Mucosa of stomach (tissue), 1 donor: ENCODE data around the gene NR2F1-AS1.

Experiments used
- H3K27me3 ChIP-seq: one replicate; pipeline ENCODE4 v1.7.0; 2013; ENCODE audit warnings: mild to moderate bottlenecking, low read length; ENCODE audit not compliant: control insufficient read depth, insufficient read depth
- H3K36me3 ChIP-seq: one replicate; pipeline ENCODE4 v1.7.0; 2013; ENCODE audit warnings: low read length; ENCODE audit not compliant: control insufficient read depth, insufficient read depth
- H3K4me1 ChIP-seq: one replicate; pipeline ENCODE4 v1.7.0; 2013; ENCODE audit warnings: mild to moderate bottlenecking, low read length; ENCODE audit not compliant: control insufficient read depth, insufficient read depth
- H3K4me3 ChIP-seq: one replicate; pipeline ENCODE4 v1.7.0; 2013; ENCODE audit warnings: low read length
- H3K9ac ChIP-seq: one replicate; pipeline ENCODE4 v1.7.0; 2013; ENCODE audit warnings: mild to moderate bottlenecking, low read length, moderate library complexity
- H3K9me3 ChIP-seq: one replicate; pipeline ENCODE4 v1.7.0; 2013; ENCODE audit warnings: mild to moderate bottlenecking, low read length, moderate library complexity; ENCODE audit not compliant: control insufficient read depth
- donor health status: Pancreatic carcinoma.

The NR2F1-AS1 gene

DNA sequence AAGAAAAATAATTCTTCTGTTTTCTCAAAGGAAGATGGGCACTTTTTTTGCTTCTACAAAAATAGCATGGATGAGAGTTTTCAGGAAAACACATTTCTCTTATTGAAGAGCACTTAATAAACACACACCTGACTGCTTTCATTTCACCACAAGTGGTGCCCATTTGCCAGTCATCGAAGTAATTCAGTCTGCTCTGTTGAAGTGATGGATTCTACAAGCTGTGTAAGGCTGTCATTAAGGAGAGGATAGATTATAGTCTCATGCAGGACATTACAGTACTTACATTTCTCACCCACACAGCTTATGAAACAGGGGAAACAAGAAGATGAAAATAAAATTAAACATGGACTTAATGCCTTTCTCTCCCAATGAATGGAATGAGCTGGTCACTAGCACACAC is 165.2 kb downstream of the NR2F1-AS1 start:
- no peak overlapping the region for H3K4me3 ChIP-seq
- no peaks in the 10 kb centered on the region for H3K9me3 ChIP-seq
- H3K27me3 ChIP-seq: no peaks in the 10 kb centered on the region
- H3K36me3 ChIP-seq: no peaks in the 10 kb centered on the region
- H3K9ac ChIP-seq: no peak overlapping the region
- H3K4me1 ChIP-seq: no peaks in the 10 kb centered on the region

DNA sequence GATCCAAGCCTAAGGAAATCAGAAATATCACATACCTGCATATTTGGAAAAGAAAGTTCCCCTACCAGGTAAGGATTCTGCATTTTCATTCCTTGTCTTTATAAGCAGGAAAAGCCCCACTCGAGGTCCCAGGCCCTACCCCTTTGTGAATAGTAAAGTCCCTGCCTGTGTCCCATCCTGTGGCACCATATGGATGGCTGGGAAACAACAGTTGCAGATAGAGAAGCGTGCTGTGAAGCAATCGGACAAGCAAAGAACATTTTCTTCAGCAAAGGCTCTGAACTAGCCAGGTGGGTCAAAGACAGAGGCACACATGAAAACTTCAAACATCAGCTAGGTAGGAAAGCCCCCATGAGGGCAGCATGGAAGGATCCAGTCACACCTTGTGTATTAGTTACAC is 169.3 kb downstream of the NR2F1-AS1 start:
- Histone ChIP-seq H3K36me3 (no peaks in the 10 kb centered on the region), H3K4me1 (no peaks in the 10 kb centered on the region), H3K27me3 (no peaks in the 10 kb centered on the region), H3K4me3 (no peak overlapping the region), H3K9me3 (no peaks in the 10 kb centered on the region), H3K9ac (no peak overlapping the region)

- H3K4me3 ChIP-seq: no peak overlapping the region
- H3K4me1 ChIP-seq: no peaks in the 10 kb centered on the region
- H3K9me3 ChIP-seq: no peaks in the 10 kb centered on the region
- no peaks in the 10 kb centered on the region for H3K27me3 ChIP-seq
- no peak overlapping the region for H3K9ac ChIP-seq
- no peaks in the 10 kb centered on the region for H3K36me3 ChIP-seq
Measured at GRCh38 chr5:93409691-93410090, 171.3 kb downstream of the NR2F1-AS1 start.

- Histone ChIP-seq H3K27me3 (no peaks in the 10 kb centered on the region), H3K4me3 (no peak overlapping the region), H3K9me3 (no peaks in the 10 kb centered on the region), H3K36me3 (no peaks in the 10 kb centered on the region), H3K9ac (no peak overlapping the region), H3K4me1 (no peaks in the 10 kb centered on the region)
Measured at GRCh38 chr5:93407454-93407853, 173.6 kb downstream of the NR2F1-AS1 start.

DNA sequence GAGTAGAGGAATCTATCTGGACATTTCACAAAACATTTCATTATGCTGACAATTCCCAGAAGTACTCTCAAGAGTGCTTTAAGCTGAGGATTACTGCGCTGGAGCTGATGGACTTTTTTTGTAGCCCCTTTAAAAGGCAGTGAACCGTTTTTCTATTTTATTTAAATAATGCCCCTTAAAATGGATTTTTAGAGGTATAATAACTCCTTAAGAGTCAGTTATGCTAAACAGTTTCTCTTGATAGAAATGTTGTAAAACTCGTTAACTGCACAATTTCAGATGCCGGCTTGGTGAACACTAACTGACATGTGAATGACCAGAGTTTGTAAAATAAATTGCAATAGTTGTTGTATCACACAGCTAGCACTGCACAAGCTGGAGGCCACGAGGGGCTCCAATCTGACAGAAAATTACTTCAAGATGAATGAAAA is 174.0 kb downstream of the NR2F1-AS1 start:
- H3K9me3 ChIP-seq: no peaks in the 10 kb centered on the region
- no peaks in the 10 kb centered on the region for H3K27me3 ChIP-seq
- H3K36me3 ChIP-seq: no peaks in the 10 kb centered on the region
- H3K4me1 ChIP-seq: no peaks in the 10 kb centered on the region
- no peak overlapping the region for H3K4me3 ChIP-seq
- H3K9ac ChIP-seq: no peak overlapping the region

- no peak overlapping the region for H3K4me3 ChIP-seq
- H3K9me3 ChIP-seq: no peaks in the 10 kb centered on the region
- no peaks in the 10 kb centered on the region for H3K27me3 ChIP-seq
- H3K36me3 ChIP-seq: no peaks in the 10 kb centered on the region
- no peaks in the 10 kb centered on the region for H3K4me1 ChIP-seq
- H3K9ac ChIP-seq: no peak overlapping the region
Measured at GRCh38 chr5:93404246-93404645, 176.8 kb downstream of the NR2F1-AS1 start.

GRCh38 chr5:93403141-93403928 is 177.7 kb downstream of the NR2F1-AS1 start:
- no peak overlapping the region for H3K4me3 ChIP-seq
- H3K9ac ChIP-seq: no peak overlapping the region
- H3K9me3 ChIP-seq: no peaks in the 10 kb centered on the region
- H3K27me3 ChIP-seq: no peaks in the 10 kb centered on the region
- no peaks in the 10 kb centered on the region for H3K36me3 ChIP-seq
- no peaks in the 10 kb centered on the region for H3K4me1 ChIP-seq

DNA sequence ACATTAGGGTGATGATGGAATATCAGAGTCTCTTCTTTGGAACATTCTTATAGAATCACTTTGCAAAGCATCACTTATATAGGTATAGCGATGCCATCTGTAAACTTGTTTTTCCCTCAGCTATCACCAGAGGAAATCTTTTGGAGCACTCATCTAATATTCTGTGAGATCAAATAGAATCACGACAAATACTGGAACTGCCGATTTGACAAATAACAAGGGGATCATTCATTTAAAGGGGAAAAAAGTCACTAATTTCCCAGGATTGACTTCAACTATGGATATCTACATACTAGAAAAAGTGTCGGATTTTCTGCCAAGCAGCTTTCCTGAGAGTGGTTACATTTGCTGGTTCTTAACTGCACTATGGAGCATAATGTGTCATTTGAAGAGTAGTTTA is 178.6 kb downstream of the NR2F1-AS1 start:
- Histone ChIP-seq H3K9me3 (no peaks in the 10 kb centered on the region), H3K4me3 (no peak overlapping the region), H3K4me1 (no peaks in the 10 kb centered on the region), H3K36me3 (no peaks in the 10 kb centered on the region), H3K27me3 (no peaks in the 10 kb centered on the region), H3K9ac (no peak overlapping the region)

GRCh38 chr5:93401634-93402213 is 179.3 kb downstream of the NR2F1-AS1 start:
- Histone ChIP-seq H3K4me3 (no peak overlapping the region), H3K36me3 (no peaks in the 10 kb centered on the region), H3K9ac (no peak overlapping the region), H3K9me3 (no peaks in the 10 kb centered on the region), H3K4me1 (no peaks in the 10 kb centered on the region), H3K27me3 (no peaks in the 10 kb centered on the region)

GRCh38 chr5:93399675-93400074 is 181.3 kb downstream of the NR2F1-AS1 start:
- no peak overlapping the region for H3K4me3 ChIP-seq
- H3K4me1 ChIP-seq: no peaks in the 10 kb centered on the region
- no peaks in the 10 kb centered on the region for H3K27me3 ChIP-seq
- H3K36me3 ChIP-seq: no peaks in the 10 kb centered on the region
- H3K9ac ChIP-seq: no peak overlapping the region
- no peaks in the 10 kb centered on the region for H3K9me3 ChIP-seq

DNA sequence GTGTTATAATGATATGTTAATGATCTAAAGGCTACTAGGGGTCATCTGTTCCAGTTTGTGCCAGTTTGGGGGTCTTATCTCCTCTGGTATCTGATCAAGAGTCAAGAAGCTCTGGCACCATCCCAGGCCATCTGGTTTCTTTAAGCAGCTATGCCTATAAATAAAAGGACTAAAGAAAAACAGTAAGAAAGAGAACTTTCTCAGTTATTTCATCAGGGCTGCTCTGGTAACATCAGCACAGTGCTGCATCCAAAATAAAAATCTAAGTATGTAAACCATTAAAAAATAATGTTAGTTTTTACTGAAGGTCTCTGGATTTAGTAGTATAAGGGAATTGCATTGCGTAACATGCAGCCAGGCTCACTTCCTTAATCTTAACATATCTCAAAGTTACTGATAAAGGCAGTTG is 185.0 kb downstream of the NR2F1-AS1 start:
- Histone ChIP-seq H3K4me1 (no peaks in the 10 kb centered on the region), H3K9ac (no peak overlapping the region), H3K4me3 (no peak overlapping the region), H3K36me3 (no peaks in the 10 kb centered on the region), H3K9me3 (no peaks in the 10 kb centered on the region), H3K27me3 (no peaks in the 10 kb centered on the region)

- Histone ChIP-seq H3K4me1 (no peaks in the 10 kb centered on the region), H3K27me3 (no peaks in the 10 kb centered on the region), H3K9ac (no peak overlapping the region), H3K9me3 (no peaks in the 10 kb centered on the region), H3K4me3 (no peak overlapping the region), H3K36me3 (no peaks in the 10 kb centered on the region)
Measured at GRCh38 chr5:93395010-93395409, 186.0 kb downstream of the NR2F1-AS1 start.
